ENCODE measurements around the gene SLC41A2. TPM values are rescaled to one million over a fixed set of nuclear protein-coding genes. Genes with fewer than 3 reads are reported as not detected.

SLC41A2 gene
- total RNA-seq, 2 experiments from 2014 or later, result 4.6 to 6.4 TPM

GRCh38 chr12:104928036-104928745 is 29.9 kb downstream of the SLC41A2 start:
- Mint-ChIP-seq H3K27me3 (peaks cover 3% of the 10 kb centered on the region), H3K27ac (no peak overlapping the region), H3K4me1 (peaks cover 28% of the 10 kb centered on the region), H3K4me3 (no peak overlapping the region), H3K9me3 (no peaks in the 10 kb centered on the region), H3K36me3 (peaks cover 2% of the 10 kb centered on the region)
- DNase-seq, result no peak

- Mint-ChIP-seq H3K36me3 (peaks cover 10% of the 10 kb centered on the region), H3K4me3 (no peak overlapping the region), H3K9me3 (peaks cover 16% of the 10 kb centered on the region), H3K4me1 (peaks cover 13% of the 10 kb centered on the region), H3K27ac (no peak overlapping the region), H3K27me3 (peaks cover 4% of the 10 kb centered on the region)
- no peak for DNase-seq
These were observed 32.6 kb downstream of the SLC41A2 start for GRCh38 chr12:104925501-104925900.

GRCh38 chr12:104921340-104921739 is 36.8 kb downstream of the SLC41A2 start:
- Mint-ChIP-seq H3K4me1 (no peaks in the 10 kb centered on the region), H3K27me3 (peaks cover 4% of the 10 kb centered on the region), H3K27ac (no peak overlapping the region), H3K36me3 (peaks cover 12% of the 10 kb centered on the region), H3K9me3 (peaks cover 17% of the 10 kb centered on the region), H3K4me3 (no peak overlapping the region)
- no peak for DNase-seq

GRCh38 chr12:104911942-104912341 is 46.1 kb downstream of the SLC41A2 start:
- Mint-ChIP-seq H3K9me3 (no peaks in the 10 kb centered on the region), H3K4me3 (no peak overlapping the region), H3K4me1 (no peaks in the 10 kb centered on the region), H3K36me3 (no peaks in the 10 kb centered on the region), H3K27me3 (peaks cover 4% of the 10 kb centered on the region), H3K27ac (no peak overlapping the region)
- DNase-seq, result no peak

- Mint-ChIP-seq H3K4me3 (no peak overlapping the region), H3K27ac (no peak overlapping the region), H3K9me3 (no peaks in the 10 kb centered on the region), H3K4me1 (no peaks in the 10 kb centered on the region), H3K27me3 (peaks cover 4% of the 10 kb centered on the region), H3K36me3 (no peaks in the 10 kb centered on the region)
- no peak for DNase-seq
These were observed 47.8 kb downstream of the SLC41A2 start for GRCh38 chr12:104910196-104910840.

- H3K36me3 Mint-ChIP-seq, result no peaks in the 10 kb centered on the region
- H3K4me3 Mint-ChIP-seq, result no peak overlapping the region
- no peak for DNase-seq
- H3K27ac Mint-ChIP-seq, result no peak overlapping the region
- no peaks in the 10 kb centered on the region for H3K4me1 Mint-ChIP-seq
- no peaks in the 10 kb centered on the region for H3K9me3 Mint-ChIP-seq
- H3K27me3 Mint-ChIP-seq, result peaks cover 4% of the 10 kb centered on the region
These were observed 48.3 kb downstream of the SLC41A2 start for GRCh38 chr12:104909761-104910160.

Other genes starting within 250 kb of the SLC41A2 start
- 10 to 100 TPM; 42.1 to 42.3 TPM for gene NOPCHAP1, start 28.0 kb upstream of the SLC41A2 start, total RNA-seq
- gene ALDH1L2, start 126.2 kb upstream of the SLC41A2 start, total RNA-seq, result 1 to 10 TPM; 4.8 to 5.9 TPM
- 10 to 100 TPM; 29.6 to 30.9 TPM for gene WASHC4, start 149.4 kb upstream of the SLC41A2 start, total RNA-seq

Data from activated naive CD8-positive, alpha-beta T cell treated with anti-CD3 and anti-CD28 coated beads for 36 hours (primary cell).